ENCODE results near the gene SCN9A.

- no peak for TF ChIP-seq CTCF (IDR thresholded peaks at IDR 0.05; ENCODE audit: insufficient read depth, low read length)
- TF ChIP-seq POLR2AphosphoS5 (IDR thresholded peaks at IDR 0.05; ENCODE audit: low read depth), result no peak
Observed at GRCh38 chr2:166249318-166249717, 126.4 kb downstream of the SCN9A start.
